Activated CD8-positive, alpha-beta memory T cell treated with anti-CD3 and anti-CD28 coated beads, Interleukin-2, amount 50 U/mL, for 24 hours (primary cell): ENCODE measurements around the gene ASTN2.

Source experiments
- DNase-seq: peaks from one replicate; pipeline ENCODE4 v3.0.0-alpha.2; 2020; ENCODE audit errors: extremely low read depth

Gene ASTN2

DNA sequence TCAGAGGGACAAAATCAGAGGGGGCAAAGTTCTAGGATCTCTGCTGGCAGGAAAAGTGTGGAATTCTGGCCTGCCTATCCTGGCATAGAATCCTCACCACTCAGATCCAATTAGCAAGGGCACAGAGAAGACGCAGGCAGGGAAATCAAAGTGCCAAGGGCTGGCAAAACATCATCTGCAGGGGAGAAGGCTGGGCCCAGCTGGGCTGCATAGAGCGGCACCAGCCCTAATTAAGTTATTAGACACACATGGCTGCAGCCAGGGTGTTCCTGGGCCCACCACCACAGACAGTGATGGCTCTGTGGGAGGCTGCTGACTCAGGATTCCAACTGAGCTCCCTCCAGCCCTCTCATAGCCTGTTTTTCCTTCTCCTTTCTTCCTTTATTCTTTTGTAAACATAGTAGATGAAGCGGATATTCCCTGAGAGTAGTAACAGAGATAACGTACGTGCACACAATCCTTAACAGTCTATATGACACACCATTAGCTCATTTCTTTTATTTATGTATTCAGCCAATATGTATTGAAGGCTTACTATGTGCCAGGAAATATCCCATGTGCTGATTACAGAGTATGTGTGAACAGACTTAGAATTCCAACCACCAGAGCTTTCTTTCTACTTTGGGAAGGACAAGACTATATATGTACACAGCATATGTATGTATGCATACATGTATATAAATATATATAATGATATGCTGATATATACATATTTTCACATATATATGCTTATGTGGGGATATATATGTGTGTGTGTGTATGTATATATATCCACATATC, 236.1 kb downstream of the ASTN2 start:
- no peak for DNase-seq

DNA sequence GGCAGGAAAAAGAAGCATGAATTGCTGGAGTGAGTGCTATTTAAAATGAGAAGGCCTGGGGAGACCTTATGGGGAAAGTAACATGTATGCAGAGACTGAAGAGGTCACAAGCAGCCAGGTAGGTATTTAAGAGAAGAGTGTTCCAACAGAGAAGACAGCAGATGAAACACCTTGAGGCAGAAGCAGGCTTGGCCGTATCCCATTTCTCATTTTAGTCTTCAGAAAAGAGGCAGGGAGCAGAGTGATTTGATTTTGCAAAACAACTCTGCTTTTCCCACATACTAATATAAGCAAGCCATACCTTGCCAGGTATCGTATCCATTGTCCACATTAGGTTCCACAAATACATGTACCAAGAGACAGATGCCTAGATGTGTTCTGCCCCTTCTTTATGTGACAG, 244.3 kb downstream of the ASTN2 start:
- DNase-seq = no peak

DNA sequence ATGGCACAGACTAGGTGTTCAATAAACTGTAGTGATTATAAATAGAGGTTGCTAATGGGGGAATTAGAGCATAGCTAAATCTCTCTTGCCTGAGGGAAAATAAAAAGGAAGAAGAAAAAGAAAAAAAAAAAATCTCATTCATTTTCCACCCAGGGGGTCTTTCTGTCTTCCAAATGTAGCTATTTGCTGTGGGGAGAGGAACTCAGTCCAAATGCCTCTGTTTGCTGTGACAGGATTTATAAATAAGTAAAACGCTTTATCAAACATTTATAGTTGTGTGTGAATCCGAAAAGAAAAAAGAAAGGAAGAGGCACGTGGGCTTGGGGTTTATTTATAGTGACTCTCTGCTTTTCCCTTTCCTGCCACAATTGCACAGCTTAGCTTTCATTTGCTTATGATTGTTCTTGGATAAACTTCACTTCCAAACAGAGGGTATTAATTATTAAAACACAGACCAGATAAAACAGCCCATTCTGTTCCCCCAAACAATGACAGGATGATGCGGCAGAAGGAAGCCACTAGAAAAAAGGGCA, 245.7 kb downstream of the ASTN2 start:
- no peak for DNase-seq

GRCh38 chr9:117164512-117164911, 250.3 kb downstream of the ASTN2 start:
- DNase-seq = no peak

DNA sequence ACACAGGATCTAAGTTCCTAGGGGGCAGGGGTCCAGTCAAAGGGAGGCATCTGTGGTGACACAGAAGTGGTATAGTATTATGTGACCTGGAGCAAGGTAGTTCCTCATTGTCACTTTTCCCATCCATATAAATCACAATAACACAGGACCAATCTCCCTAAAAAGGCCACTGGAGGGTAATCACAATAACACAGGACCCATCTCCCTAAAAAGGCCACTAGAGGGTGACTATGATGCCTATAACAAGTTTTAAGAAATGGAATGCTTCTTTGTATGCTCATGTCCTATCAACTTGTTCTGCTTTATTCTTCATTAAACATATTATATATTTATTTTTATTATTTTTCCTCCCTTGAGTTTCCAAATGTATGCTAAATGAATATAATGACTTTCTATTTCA, 254.6 kb downstream of the ASTN2 start:
- DNase-seq = no peak

- DNase-seq = no peak
These were observed 257.9 kb downstream of the ASTN2 start for GRCh38 chr9:117156771-117157535.

DNA sequence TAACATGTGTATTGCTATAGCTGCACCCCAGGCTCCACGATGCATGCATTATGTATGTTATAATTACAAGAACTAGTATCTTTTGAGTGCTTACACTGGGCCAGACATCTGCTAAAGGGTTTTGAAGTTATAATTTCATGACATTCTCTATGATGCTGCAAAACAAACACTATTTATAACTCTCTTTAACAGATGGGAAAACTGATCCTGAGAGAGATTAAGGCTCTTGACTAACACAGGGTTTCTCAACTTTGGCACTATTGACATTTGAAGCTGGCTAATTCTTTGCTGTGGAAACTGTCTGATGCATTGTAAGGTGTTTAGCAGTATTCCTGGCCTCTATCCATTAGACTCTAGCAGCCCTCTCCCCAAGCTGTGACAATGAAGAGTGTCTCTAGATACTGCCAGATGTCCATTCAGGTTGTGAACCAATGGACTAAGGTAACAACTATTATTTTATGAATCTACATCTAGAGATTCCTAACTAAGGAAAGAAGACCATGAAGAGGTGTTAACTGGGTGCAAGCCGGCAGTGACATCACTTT, 258.6 kb downstream of the ASTN2 start:
- DNase-seq = no peak

DNA sequence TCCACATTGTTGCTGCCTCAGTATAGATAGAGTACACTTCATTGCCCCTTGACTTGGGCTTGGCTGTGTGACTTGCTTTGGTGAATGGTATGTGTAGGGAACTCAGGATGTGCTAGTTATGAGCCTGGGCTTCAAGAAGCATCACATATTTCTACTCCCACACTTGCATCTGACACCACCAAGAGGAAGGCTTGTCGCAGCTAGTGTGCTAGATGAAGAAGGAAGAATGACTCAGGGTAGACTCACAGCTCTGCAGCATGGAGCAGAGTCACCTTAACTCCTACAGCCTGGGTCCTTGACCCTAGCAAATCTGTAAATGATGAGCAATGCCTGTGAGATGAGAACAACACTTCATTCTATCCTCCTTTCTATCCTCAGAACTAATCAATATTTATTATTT, 261.8 kb downstream of the ASTN2 start:
- no peak for DNase-seq

GRCh38 chr9:117151716-117152115, 263.1 kb downstream of the ASTN2 start:
- DNase-seq = no peak

DNA sequence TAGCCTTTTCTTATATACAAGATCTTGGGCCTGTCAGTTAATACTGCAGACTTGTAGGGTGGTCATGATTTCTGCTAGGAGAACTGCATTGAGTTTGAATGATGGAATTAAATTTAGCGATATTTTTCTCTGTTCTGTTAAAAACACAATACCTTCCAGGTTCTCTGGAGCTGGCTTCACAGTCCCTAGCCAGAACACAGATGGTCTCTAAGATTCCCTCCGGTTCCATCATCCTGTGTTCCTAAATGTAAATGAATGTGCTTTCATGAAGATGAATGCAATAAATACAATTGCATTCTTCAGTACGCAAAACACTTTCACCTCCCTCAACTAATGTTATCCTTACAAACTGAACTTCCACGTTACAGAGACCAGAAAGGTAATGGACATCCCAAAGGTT, 264.9 kb downstream of the ASTN2 start:
- no peak for DNase-seq

DNA sequence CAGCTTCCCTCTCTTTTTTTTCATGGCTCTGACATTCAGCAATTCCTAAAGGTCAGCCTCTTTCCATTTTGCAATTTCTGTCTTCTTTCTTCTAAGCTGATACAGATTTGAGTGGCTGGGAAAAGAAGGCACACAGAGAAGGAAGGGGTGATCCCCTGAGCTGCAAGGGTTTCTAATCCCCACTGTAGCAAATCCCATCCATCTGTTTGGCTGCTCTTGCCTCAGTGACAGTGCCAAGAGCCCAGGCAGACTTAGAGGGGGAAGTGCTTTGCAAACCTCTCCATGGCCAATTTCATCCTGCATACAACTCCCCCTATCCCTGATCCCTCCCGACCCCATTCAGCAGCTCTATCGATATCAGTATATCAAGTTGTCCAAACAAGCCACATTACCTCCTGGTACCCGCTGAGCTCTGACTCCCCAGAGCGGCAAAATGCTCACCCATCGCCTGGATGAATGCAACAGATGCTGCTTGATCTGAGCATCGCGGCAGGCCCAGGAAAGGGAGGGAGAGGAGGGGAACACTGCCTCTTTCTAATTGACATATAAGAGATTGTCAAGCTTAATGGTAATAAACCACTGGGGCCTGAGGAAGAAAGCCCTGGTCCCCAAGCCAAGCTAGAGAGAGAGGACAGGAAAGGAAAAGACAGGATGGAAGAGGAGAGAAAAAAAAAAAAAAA, 268.9 kb downstream of the ASTN2 start:
- no peak for DNase-seq

DNA sequence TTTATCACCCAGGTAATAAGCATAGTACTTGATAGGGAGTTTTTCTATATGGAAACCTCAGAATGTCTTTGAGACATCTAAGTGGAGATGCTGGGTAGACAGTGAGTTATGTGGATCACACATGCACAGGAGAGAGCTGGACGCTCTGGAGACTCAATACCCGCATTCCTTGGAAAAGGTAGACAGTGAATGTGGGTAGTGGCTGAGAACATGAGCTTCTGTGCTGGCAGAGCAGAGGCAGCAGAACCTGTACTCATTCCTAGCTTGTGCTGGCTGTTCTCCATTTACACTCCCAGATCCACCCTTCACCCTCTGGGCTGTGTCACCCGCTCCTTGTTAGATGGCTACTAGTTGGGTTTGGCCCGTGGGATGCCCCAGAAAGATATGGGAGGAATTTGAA, 269.8 kb downstream of the ASTN2 start:
- no peak for DNase-seq

DNA sequence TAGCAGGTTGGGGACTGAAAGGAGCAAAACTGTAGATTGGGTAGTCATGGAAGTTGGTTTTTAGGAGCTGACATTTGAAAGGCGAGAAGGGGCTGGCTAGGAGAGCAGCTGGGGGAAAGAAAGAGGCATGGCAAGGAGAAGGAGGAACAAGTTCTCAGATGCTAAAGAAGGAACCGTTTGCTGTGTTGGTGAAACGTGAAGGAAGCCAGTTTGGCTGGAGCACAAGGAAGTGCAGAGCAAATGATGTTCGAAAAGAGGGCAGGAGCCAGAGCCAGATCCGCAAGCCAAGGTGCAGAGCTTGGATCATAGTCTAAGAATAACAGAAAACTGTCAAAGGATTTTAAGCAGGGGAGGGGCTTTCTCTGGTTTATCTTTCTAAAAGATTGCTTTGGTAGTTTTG, 276.6 kb downstream of the ASTN2 start:
- DNase-seq = no peak

DNA sequence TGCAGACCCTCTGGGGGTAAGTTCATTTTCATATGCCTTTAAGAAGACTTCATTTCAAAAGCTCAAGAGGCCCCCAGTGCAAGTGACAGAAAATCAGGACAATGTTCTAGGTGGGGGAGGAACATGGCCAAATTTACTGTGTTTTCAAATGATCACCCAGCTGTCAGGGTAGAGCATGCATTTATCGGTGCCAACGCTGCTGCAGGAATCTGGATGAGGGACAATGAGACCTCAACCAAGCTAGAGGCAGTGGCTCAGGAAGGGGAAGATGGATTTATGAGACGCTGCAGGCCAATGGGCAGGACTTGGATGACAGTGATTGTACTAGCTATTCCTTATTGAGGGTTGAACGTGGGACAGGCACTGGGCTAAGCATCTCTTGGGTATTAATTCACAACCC, 278.4 kb downstream of the ASTN2 start:
- no peak for DNase-seq

DNA sequence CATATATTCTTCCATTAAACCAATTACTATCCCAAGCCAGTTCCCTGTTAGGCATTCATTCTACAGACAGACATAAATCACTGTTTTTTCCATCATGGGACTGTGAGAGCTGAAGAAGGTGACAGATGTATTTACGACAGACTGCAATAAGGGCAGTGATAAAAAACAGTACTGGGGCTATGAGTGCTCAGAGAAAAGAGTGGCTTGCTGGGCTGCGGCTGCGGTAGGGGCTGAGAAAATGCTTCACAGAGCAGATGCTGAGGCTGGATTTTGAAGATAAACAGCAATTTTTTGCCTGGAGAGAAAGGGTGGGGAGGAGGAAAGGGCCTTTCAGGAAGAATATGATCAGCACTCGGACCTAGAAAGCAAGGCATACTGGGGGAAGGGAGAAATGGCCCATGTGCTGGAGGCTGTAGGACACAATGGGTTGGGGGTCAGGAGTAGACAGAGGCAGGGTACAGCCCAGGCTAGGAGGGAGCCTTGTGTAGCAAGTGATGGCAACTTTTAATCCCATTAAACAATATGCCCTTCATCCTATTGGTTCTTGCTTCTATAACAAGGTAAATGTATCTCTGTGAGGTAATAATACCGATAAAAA, 279.3 kb downstream of the ASTN2 start:
- DNase-seq = no peak

GRCh38 chr9:117134826-117135500, 279.9 kb downstream of the ASTN2 start:
- no peak for DNase-seq

DNA sequence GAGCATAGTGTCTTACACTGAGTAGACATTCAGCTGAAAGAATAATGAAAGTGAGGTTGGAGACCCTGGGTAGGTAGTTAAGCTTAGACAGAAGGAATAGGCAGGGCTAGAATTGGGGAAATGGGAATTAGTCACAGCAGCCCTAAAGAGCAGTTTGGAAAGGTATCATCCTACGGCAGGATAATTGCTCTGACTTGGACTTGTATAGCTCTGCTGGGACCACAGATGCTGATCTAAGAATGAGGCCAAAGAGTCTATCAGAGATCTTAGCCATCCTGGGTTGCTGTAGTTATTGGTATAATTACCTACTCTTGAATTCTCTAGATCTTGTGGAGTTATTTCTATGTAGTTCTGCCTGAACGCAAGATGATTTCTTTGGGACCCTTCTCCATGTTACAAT, 288.0 kb downstream of the ASTN2 start:
- no peak for DNase-seq

- no peak for DNase-seq
These were observed 289.3 kb downstream of the ASTN2 start for GRCh38 chr9:117125531-117125930.

GRCh38 chr9:117123729-117124128, 291.1 kb downstream of the ASTN2 start:
- DNase-seq = no peak

DNA sequence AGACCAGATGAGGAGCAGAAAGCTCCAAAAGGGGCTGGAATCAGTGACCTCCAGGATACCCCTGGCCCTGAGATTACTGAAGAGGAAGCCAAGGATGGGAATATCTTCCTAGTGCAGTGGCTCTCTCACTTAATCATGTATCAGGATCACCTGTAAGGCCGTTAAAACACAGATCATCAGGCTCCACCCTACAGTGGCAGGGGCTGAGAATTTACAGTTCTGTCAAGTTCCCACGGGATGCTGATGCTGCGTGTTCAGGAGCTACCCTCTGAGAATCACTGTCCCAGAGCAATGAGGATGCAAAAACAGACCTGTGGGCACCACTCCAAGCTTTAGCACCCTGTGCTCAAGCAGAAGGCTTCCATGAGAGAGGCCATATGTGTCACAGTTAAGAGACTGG, 291.9 kb downstream of the ASTN2 start:
- no peak for DNase-seq

DNA sequence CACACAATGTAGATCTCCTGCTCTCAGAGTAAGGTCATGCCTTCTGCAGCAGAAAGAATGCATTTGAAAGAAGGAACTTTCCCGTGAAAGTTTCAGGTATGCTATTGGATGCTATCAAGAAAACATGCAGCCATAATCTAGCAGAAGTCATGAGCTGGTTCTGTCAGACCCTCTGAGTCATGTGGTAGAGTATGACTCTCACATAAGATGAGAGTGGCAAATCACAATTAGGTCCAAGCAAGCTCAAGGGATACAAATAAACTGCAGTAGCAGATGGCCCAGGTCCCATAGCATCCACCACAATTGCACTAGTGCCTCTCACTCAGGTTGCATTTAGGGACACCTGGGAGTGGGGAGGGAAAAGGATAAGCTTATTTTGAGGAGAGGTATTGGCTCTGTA, 292.8 kb downstream of the ASTN2 start:
- no peak for DNase-seq
